ENCODE data around the gene CHRNG. TPM values are rescaled to one million over a fixed set of nuclear protein-coding genes. Genes with fewer than 3 reads are reported as not detected.

Gene CHRNG
- not detected in 2 replicates for total RNA-seq

GRCh38 chr2:232539298-232540231, at the start of gene CHRNG:
CHRNG (plus strand) TSS chr2:232539692; CDS start chr2:232539748, 56 bp downstream.

GRCh38 chr2:232519581-232520438, 19.7 kb upstream of the CHRNG start, which contains the start of gene PRSS56:
PRSS56 (plus strand) TSS chr2:232520388; CDS start chr2:232520599, 211 bp downstream.

GRCh38 chr2:232525791-232526371, 13.6 kb upstream of the CHRNG start, which contains the start of gene CHRND:
CHRND (plus strand) TSS chr2:232526160; CDS start chr2:232526216, 56 bp downstream.

GRCh38 chr2:232550354-232551249, 11.1 kb downstream of the CHRNG start, which contains the start of the genes EIF4E2 and TIGD1:
EIF4E2 (plus strand) TSS chr2:232550689; CDS start chr2:232550725, 36 bp downstream.
TIGD1 (minus strand) TSS chr2:232550557; CDS start chr2:232549882, 675 bp downstream.

Other genes starting within 250 kb of the CHRNG start
- not detected in 2 replicates for gene ALPP, start 160.9 kb upstream of the CHRNG start, total RNA-seq
- gene ALPG, start 132.8 kb upstream of the CHRNG start, total RNA-seq: not detected in 2 replicates
- not detected in 2 replicates for gene ALPI, start 83.5 kb upstream of the CHRNG start, total RNA-seq
- gene ECEL1, start 51.9 kb upstream of the CHRNG start, total RNA-seq: not detected in 2 replicates
- not detected in 2 replicates for gene PRSS56, start 19.3 kb upstream of the CHRNG start, total RNA-seq
- not detected in 2 replicates for gene CHRND, start 13.5 kb upstream of the CHRNG start, total RNA-seq
- gene TIGD1, start 10.9 kb downstream of the CHRNG start, total RNA-seq: 0.97 and 2.4 TPM in 2 replicates
- gene EIF4E2, start 11.0 kb downstream of the CHRNG start, total RNA-seq: 103 TPM in 2 replicates
- 0.06 and 0.16 TPM in 2 replicates for gene EFHD1, start 93.9 kb downstream of the CHRNG start, total RNA-seq
- 28.8 and 75.6 TPM in 2 replicates for gene GIGYF2, start 157.6 kb downstream of the CHRNG start, total RNA-seq
- gene KCNJ13, start 236.9 kb downstream of the CHRNG start, total RNA-seq: not detected in 2 replicates

Measured in bladder microvascular endothelial cell (primary cell).